D341Med (cell line): ENCODE measurements around the gene GDI1.

Experiments used
- DNase-seq: peaks from one replicate; pipeline ENCODE4 v3.0.0; 2012; ENCODE audit warnings: low spot score

The GDI1 gene

GRCh38 chrX:154462396-154462795, 25.4 kb downstream of the GDI1 start:
- no peak for DNase-seq

- DNase-seq = no peak
These were observed 26.8 kb downstream of the GDI1 start for GRCh38 chrX:154463611-154464220.

- DNase-seq = no peak
These were observed 27.9 kb downstream of the GDI1 start for GRCh38 chrX:154464806-154465365.

- DNase-seq = no peak
These were observed 28.6 kb downstream of the GDI1 start for GRCh38 chrX:154465601-154466000.

GRCh38 chrX:154466036-154466435, 29.1 kb downstream of the GDI1 start:
- DNase-seq = no peak

- no peak for DNase-seq
These were observed 30.0 kb downstream of the GDI1 start for GRCh38 chrX:154466907-154467306.

- no peak for DNase-seq
These were observed 30.6 kb downstream of the GDI1 start for GRCh38 chrX:154467556-154467955.

- no peak for DNase-seq
These were observed 31.3 kb downstream of the GDI1 start for GRCh38 chrX:154468217-154468616.

- DNase-seq = no peak
These were observed 32.2 kb downstream of the GDI1 start for GRCh38 chrX:154469114-154469513.

- DNase-seq = no peak
These were observed 32.9 kb downstream of the GDI1 start for GRCh38 chrX:154469880-154470279.

GRCh38 chrX:154470434-154470833, 33.5 kb downstream of the GDI1 start:
- no peak for DNase-seq

GRCh38 chrX:154470914-154471568, 34.1 kb downstream of the GDI1 start:
- DNase-seq = no peak

GRCh38 chrX:154471839-154472684, 35.1 kb downstream of the GDI1 start:
- DNase-seq = no peak

- no peak for DNase-seq
These were observed 36.0 kb downstream of the GDI1 start for GRCh38 chrX:154472685-154473632.

GRCh38 chrX:154473683-154474082, 36.7 kb downstream of the GDI1 start:
- no peak for DNase-seq

- DNase-seq = no peak
These were observed 39.9 kb downstream of the GDI1 start for GRCh38 chrX:154476821-154477220.

GRCh38 chrX:154477891-154478477, 41.0 kb downstream of the GDI1 start:
- DNase-seq = no peak

GRCh38 chrX:154478728-154479622, 42.0 kb downstream of the GDI1 start, which contains the start of gene LAGE3:
TSS of gene LAGE3 (minus strand) at chrX:154479281. CDS start at chrX:154478915, 366 bp downstream.
- DNase-seq = peak; percentile 91

GRCh38 chrX:154481195-154481594, 44.2 kb downstream of the GDI1 start:
- no peak for DNase-seq
